Left ventricle myocardium inferior (tissue), 1 donor: Measurements from ENCODE around the gene SYNDIG1. TPM values are rescaled to one million over a fixed set of nuclear protein-coding genes. Genes with fewer than 3 reads are reported as not detected.

ENCODE experiments used
- DNase-seq: peaks from one replicate; pipeline ENCODE4 v3.0.0-alpha.2; 2020
- H3K27ac ChIP-seq: fragments of 200-600 bp; replicated peaks from 2 replicates; pipeline ENCODE4 v1.8.0; 2021
- H3K27me3 ChIP-seq: fragments of 200-600 bp; 2 replicates; pipeline ENCODE4 v1.8.0; 2021; ENCODE audit warnings: low read depth
- H3K36me3 ChIP-seq: fragments of 200-600 bp; 2 replicates; pipeline ENCODE4 v1.8.0; 2021
- H3K4me1 ChIP-seq: fragments of 200-600 bp; 2 replicates; pipeline ENCODE4 v1.8.0; 2021
- H3K4me3 ChIP-seq: fragments of 200-600 bp; 2 replicates; pipeline ENCODE4 v1.8.0; 2021; ENCODE audit warnings: mild to moderate bottlenecking, moderate library complexity
- H3K9me3 ChIP-seq: fragments of 200-600 bp; replicated peaks from 2 replicates; pipeline ENCODE4 v1.8.0; 2021
- intact Hi-C: fragments of 100-400 bp; cut with micrococcal nuclease; formaldehyde crosslinking; loops from one replicate; pipeline ENCODE4 v1.11.0; 2022
- total RNA-seq: library from RNA; stranded (reverse); fragmentation: NEBNext Ultra II Directional; extraction: Animal tissue kit (Norgen Biotek cat#: 25700); gene quantifications from one replicate; pipeline ENCODE4 v1.2.1, GENCODE V29; 2021
- TF ChIP-seq, protein P1 (sequence below): fragments of 200-600 bp; IDR thresholded peaks from 2 replicates; pipeline ENCODE4 v1.8.0; 2021; ENCODE audit warnings: antibody characterized with exemption, mild to moderate bottlenecking, borderline replicate concordance
- donor health status: DM: no; HTN: yes; CAD: no; lungs with severe emphysema.

Gene SYNDIG1
- total RNA-seq, 1 donor from 2014 or later: 21.4 TPM

DNA sequence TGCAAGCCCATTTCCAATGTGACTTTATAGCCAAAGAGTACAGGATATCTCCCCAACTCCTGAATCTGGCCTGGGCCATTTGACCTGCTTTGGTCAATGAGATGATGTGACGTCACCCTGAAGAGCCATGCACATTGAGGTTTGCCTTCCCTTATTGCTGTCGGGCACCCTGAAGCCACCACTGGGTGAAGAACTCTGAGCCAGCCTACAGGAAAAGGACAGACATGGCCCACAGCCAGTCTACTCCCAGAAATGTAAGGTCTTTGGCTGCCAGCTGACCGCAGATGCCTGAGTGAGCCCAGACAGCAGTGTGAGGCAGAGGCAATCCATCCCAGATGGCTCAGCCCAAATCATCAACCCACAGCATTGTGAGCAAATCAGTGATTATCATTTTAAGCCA lies 3.7 kb upstream of the SYNDIG1 start:
- peak overlapping the region; percentile 79 for H3K27ac ChIP-seq
- H3K4me3 ChIP-seq: no peak overlapping the region
- H3K27me3 ChIP-seq: peaks cover 37% of the 10 kb centered on the region
- H3K9me3 ChIP-seq: no peaks in the 10 kb centered on the region
- TF ChIP-seq, protein P1, sequence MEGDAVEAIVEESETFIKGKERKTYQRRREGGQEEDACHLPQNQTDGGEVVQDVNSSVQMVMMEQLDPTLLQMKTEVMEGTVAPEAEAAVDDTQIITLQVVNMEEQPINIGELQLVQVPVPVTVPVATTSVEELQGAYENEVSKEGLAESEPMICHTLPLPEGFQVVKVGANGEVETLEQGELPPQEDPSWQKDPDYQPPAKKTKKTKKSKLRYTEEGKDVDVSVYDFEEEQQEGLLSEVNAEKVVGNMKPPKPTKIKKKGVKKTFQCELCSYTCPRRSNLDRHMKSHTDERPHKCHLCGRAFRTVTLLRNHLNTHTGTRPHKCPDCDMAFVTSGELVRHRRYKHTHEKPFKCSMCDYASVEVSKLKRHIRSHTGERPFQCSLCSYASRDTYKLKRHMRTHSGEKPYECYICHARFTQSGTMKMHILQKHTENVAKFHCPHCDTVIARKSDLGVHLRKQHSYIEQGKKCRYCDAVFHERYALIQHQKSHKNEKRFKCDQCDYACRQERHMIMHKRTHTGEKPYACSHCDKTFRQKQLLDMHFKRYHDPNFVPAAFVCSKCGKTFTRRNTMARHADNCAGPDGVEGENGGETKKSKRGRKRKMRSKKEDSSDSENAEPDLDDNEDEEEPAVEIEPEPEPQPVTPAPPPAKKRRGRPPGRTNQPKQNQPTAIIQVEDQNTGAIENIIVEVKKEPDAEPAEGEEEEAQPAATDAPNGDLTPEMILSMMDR: no peak
- peaks cover 27% of the 10 kb centered on the region for H3K4me1 ChIP-seq
- intact Hi-C loops: no loop called here
- no peaks in the 10 kb centered on the region for H3K36me3 ChIP-seq
- DNase-seq: peak; percentile 54

- H3K36me3 ChIP-seq: no peaks in the 10 kb centered on the region
- DNase-seq: no peak
- H3K4me1 ChIP-seq: peaks cover 49% of the 10 kb centered on the region
- H3K27ac ChIP-seq: peak overlapping the region; percentile 83
- TF ChIP-seq, protein P1: no peak
- peaks cover 62% of the 10 kb centered on the region for H3K27me3 ChIP-seq
- no peaks in the 10 kb centered on the region for H3K9me3 ChIP-seq
- intact Hi-C loops: no loop called here
- H3K4me3 ChIP-seq: peak overlapping the region; percentile 71
Observed at GRCh38 chr20:24468401-24469115, 871 bp upstream of the SYNDIG1 start.

GRCh38 chr20:24469894-24470745 lies 691 bp downstream of the SYNDIG1 start:
- H3K27ac ChIP-seq: peak overlapping the region; percentile 83
- H3K27me3 ChIP-seq: peaks cover 53% of the 10 kb centered on the region
- H3K4me3 ChIP-seq: peak overlapping the region; percentile 71
- no peaks in the 10 kb centered on the region for H3K9me3 ChIP-seq
- peaks cover 46% of the 10 kb centered on the region for H3K4me1 ChIP-seq
- TF ChIP-seq, protein P1: no peak
- no peaks in the 10 kb centered on the region for H3K36me3 ChIP-seq
- no peak for DNase-seq
- intact Hi-C loops: no loop called here

DNA sequence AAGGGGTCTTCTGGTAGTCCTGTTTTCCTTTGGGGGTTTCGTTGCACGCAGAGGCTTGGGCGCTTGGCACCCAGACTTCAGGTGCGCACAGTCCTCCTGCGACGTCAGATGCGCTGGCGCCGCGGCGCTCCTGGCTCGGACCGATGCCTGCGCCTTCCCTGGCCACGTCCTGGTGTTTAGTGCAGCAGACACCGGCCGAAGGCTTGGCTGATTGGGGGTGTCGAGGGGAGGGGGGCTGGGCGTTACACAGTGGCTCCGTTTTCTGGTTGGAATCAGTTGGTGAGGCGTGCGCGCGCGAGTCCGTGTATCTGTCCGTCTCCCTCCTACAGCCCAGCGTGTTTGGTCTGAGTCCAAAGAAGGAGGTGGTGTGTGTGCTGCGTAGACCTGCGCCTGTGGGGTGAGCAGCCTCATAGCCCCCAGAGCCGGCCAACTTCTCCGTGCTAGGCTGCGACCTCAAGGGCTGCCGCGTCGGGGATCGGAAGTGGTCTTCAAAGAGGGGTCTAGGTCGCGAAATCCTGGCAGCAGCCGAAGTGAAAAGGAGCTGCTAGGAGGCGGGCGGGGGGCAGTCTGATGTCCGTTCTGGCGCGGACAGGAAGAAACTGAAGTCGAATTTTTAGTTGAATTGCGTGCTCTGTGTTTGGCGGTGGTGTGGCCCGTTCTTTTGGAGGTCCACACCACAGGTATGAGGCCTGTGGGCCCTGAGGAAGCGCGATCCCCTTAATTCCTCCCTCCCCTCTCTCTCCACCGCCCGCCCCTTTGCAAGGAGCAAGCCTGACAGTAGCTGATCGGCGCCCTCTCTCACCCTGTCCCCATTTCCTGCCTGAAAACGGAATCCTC lies 1.5 kb downstream of the SYNDIG1 start:
- H3K27me3 ChIP-seq: peaks cover 51% of the 10 kb centered on the region
- no peaks in the 10 kb centered on the region for H3K36me3 ChIP-seq
- no peaks in the 10 kb centered on the region for H3K9me3 ChIP-seq
- intact Hi-C loops: no loop called here
- H3K27ac ChIP-seq: peak overlapping the region; percentile 83
- TF ChIP-seq, protein P1: no peak
- DNase-seq: no peak
- peaks cover 40% of the 10 kb centered on the region for H3K4me1 ChIP-seq
- H3K4me3 ChIP-seq: peak overlapping the region; percentile 71

GRCh38 chr20:24472426-24472825 lies 3.0 kb downstream of the SYNDIG1 start:
- intact Hi-C loops: no loop called here
- peaks cover 58% of the 10 kb centered on the region for H3K27me3 ChIP-seq
- DNase-seq: no peak
- H3K27ac ChIP-seq: no peak overlapping the region
- no peaks in the 10 kb centered on the region for H3K9me3 ChIP-seq
- peaks cover 40% of the 10 kb centered on the region for H3K4me1 ChIP-seq
- H3K36me3 ChIP-seq: no peaks in the 10 kb centered on the region
- TF ChIP-seq, protein P1: no peak
- H3K4me3 ChIP-seq: no peak overlapping the region
